Heart left ventricle (tissue), 13 donors: ENCODE results near the gene RGS2.

Source experiments
- CTCF ChIP-seq, 12 donors: fragments of 200-600 bp; sonication (generic) in 4 of 12; IDR thresholded peaks; one replicate each; pipeline versions ENCODE4 v1.5.0 to v1.8.0; 2018 to 2022; ENCODE audit warnings: antibody characterized with exemption in 12 of 12, mild to moderate bottlenecking in 5 of 12
- POLR2A ChIP-seq, 2 donors: fragments of 450-650 bp; IDR thresholded peaks; one replicate each; pipeline ENCODE4 v1.6.1; 2017; ENCODE audit warnings: antibody characterized with exemption in 2 of 2, mild to moderate bottlenecking in 2 of 2, moderate library complexity in 2 of 2
- donor health status: ischemic (EF 13 %, LVEDD 7.1; RV severe dilation, severe dysfunction).
- donor health status: DM: no; HTN: yes; CAD: no.
- donor health status: DM: no; HTN: no; CAD: no.
- donor health status: ischemic (EF 25% LVEDD 6.9; RV normal size, moderate dysfunction).
- donor health status: ischemic (EF 25% LVEDD 5.7; RV mildly dilated, moderate dysfunction).
- donor health status: ischemic (EF 35%, LVEDD 5.7; RV mildly dilated, moderate dysfunction).
- donor health status: nonischemic (EF 11% LVEDD 7.7; RV severe dilation, severe dysfunction).
- donor health status: DM: yes; HTN: yes; CAD: no.
- donor health status: PGD.
- donor health status: ischemic (EF 29% LVEDD 5.4; RV normal size, mild dysfunction).
- donor health status: nonischemic (EF 23%, LVEDD 6.1; RV moderate dilation, normal function).

- no peak for TF ChIP-seq CTCF (IDR thresholded peaks at IDR 0.05)
- no peak for TF ChIP-seq POLR2A (IDR thresholded peaks at IDR 0.05)
Measured at GRCh38 chr1:192764675-192765074, 44.2 kb upstream of the RGS2 start.
